H9 (cell line): ENCODE results near the gene CAMTA1. TPM values are rescaled to one million over a fixed set of nuclear protein-coding genes. Genes with fewer than 3 reads are reported as not detected.

Experiments
- DNase-seq: peaks from one replicate; pipeline ENCODE4 v3.0.0-alpha.2; 2017
- H2AFZ ChIP-seq: one replicate; pipeline ENCODE4 v1.6.1; 2013; ENCODE audit warnings: mild to moderate bottlenecking, low read length, control low read depth, moderate library complexity
- H2AK5ac ChIP-seq: 2 replicates; pipeline ENCODE4 v1.6.1; 2013; ENCODE audit warnings: low read length, control low read depth, mixed read lengths; ENCODE audit not compliant: insufficient read length
- H2BK120ac ChIP-seq: one replicate; pipeline ENCODE4 v1.6.1; 2013; ENCODE audit warnings: low read depth, mild to moderate bottlenecking, low read length, control low read depth, inconsistent platforms; ENCODE audit not compliant: poor library complexity, severe bottlenecking
- H2BK12ac ChIP-seq: 2 replicates; pipeline ENCODE4 v1.6.1; 2013; ENCODE audit warnings: low read length, control low read depth, mixed read lengths, low read depth; ENCODE audit not compliant: insufficient read length
- H2BK15ac ChIP-seq: 2 replicates; pipeline ENCODE4 v1.6.1; 2013; ENCODE audit warnings: low read depth, low read length, control low read depth
- H2BK20ac ChIP-seq: one replicate; pipeline ENCODE4 v1.6.1; 2013; ENCODE audit warnings: low read depth, mild to moderate bottlenecking, low read length, control low read depth, inconsistent platforms; ENCODE audit not compliant: poor library complexity, severe bottlenecking
- H2BK5ac ChIP-seq: 2 replicates; pipeline ENCODE4 v1.6.1; 2013; ENCODE audit warnings: low read length, control low read depth, mixed read lengths; ENCODE audit not compliant: insufficient read length
- H3K14ac ChIP-seq: 2 replicates; pipeline ENCODE4 v1.6.1; 2013; ENCODE audit warnings: low read length, control low read depth; ENCODE audit not compliant: insufficient read depth
- H3K18ac ChIP-seq: 2 replicates; pipeline ENCODE4 v1.6.1; 2013; ENCODE audit warnings: low read depth, mild to moderate bottlenecking, mixed read lengths, low read length, control low read depth; ENCODE audit not compliant: insufficient read length
- H3K23ac ChIP-seq: 2 replicates; pipeline ENCODE4 v1.6.1; 2013; ENCODE audit warnings: low read length, control low read depth, mixed read lengths, low read depth; ENCODE audit not compliant: insufficient read length
- H3K23me2 ChIP-seq: 2 replicates; pipeline ENCODE4 v1.6.1; 2013; ENCODE audit warnings: low read depth, mild to moderate bottlenecking, mixed read lengths, low read length, control low read depth; ENCODE audit not compliant: insufficient read length, poor library complexity, severe bottlenecking
- H3K27ac ChIP-seq: 2 replicates; pipeline ENCODE4 v1.5.1; 2013; ENCODE audit warnings: low read length, control low read depth, mixed read lengths, low read depth; ENCODE audit not compliant: insufficient read length
- H3K27me3 ChIP-seq: 2 replicates; pipeline ENCODE4 v1.6.1; 2013; ENCODE audit warnings: low read length, control low read depth, inconsistent platforms; ENCODE audit not compliant: insufficient read depth
- H3K4ac ChIP-seq: 2 replicates; pipeline ENCODE4 v1.6.1; 2013; ENCODE audit warnings: low read depth, mild to moderate bottlenecking, control low read depth, inconsistent platforms, low read length, moderate library complexity
- H3K4me1 ChIP-seq: 2 replicates; pipeline ENCODE4 v1.6.1; 2013; ENCODE audit warnings: low read length, control low read depth, inconsistent platforms; ENCODE audit not compliant: insufficient read depth
- H3K4me2 ChIP-seq: 2 replicates; pipeline ENCODE4 v1.6.1; 2013; ENCODE audit warnings: low read length, control low read depth, mixed read lengths; ENCODE audit not compliant: insufficient read length, insufficient read depth
- H3K56ac ChIP-seq: 2 replicates; pipeline ENCODE4 v1.6.1; 2013; ENCODE audit warnings: low read depth, mild to moderate bottlenecking, mixed read lengths, low read length, control low read depth; ENCODE audit not compliant: insufficient read length
- H3K79me1 ChIP-seq: 2 replicates; pipeline ENCODE4 v1.6.1; 2013; ENCODE audit warnings: low read depth, mild to moderate bottlenecking, moderate library complexity, low read length, control low read depth, inconsistent platforms; ENCODE audit not compliant: insufficient read depth, poor library complexity, severe bottlenecking
- H3K79me2 ChIP-seq: 2 replicates; pipeline ENCODE4 v1.6.1; 2013; ENCODE audit warnings: low read length, control low read depth, inconsistent platforms; ENCODE audit not compliant: insufficient read depth
- H3K9ac ChIP-seq: 2 replicates; pipeline ENCODE4 v1.6.1; 2013; ENCODE audit warnings: low read length, control low read depth, mixed read lengths; ENCODE audit not compliant: insufficient read length; ENCODE audit errors: extremely low read depth
- H3K9me3 ChIP-seq: one replicate; pipeline ENCODE4 v1.6.1; 2013; ENCODE audit warnings: low read depth, low read length, inconsistent platforms; ENCODE audit not compliant: control insufficient read depth
- H3T11ph ChIP-seq: one replicate; pipeline ENCODE4 v1.6.1; 2013; ENCODE audit warnings: mild to moderate bottlenecking, low read length, control low read depth, inconsistent platforms
- H4K20me1 ChIP-seq: one replicate; pipeline ENCODE4 v1.6.1; 2013; ENCODE audit not compliant: control insufficient read depth, insufficient read length, insufficient read depth
- H4K5ac ChIP-seq: 2 replicates; pipeline ENCODE4 v1.6.1; 2013; ENCODE audit warnings: low read depth, mild to moderate bottlenecking, mixed read lengths, low read length, control low read depth; ENCODE audit not compliant: insufficient read length
- H4K8ac ChIP-seq: replicated peaks from 2 replicates; pipeline ENCODE4 v1.6.1; 2013; ENCODE audit warnings: low read length, control low read depth, mixed read lengths, low read depth; ENCODE audit not compliant: insufficient read length
- H4K91ac ChIP-seq: 2 replicates; pipeline ENCODE4 v1.6.1; 2013; ENCODE audit warnings: low read depth, mild to moderate bottlenecking, moderate library complexity, mixed read lengths, low read length, control low read depth; ENCODE audit not compliant: insufficient read length
- H3K27ac Mint-ChIP-seq, 3 experiments: 2 replicates in 2 of 3; 3 replicates in 1 of 3; pipeline ENCODE4 v1.8.0; 2020 to 2021; ENCODE audit warnings: mixed read lengths in 3 of 3, mild to moderate bottlenecking in 1 of 3, moderate library complexity in 1 of 3
- H3K27me3 Mint-ChIP-seq: 2 replicates; pipeline ENCODE4 v1.8.0; 2021; ENCODE audit warnings: low read depth, mild to moderate bottlenecking, moderate library complexity, mixed read lengths
- H3K36me3 Mint-ChIP-seq, 3 experiments: 2 replicates in 2 of 3; 3 replicates in 1 of 3; pipeline ENCODE4 v1.8.0; 2020 to 2021; ENCODE audit warnings: low read depth in 3 of 3, mixed read lengths in 3 of 3; ENCODE audit not compliant: insufficient read depth in 1 of 3
- H3K4me1 Mint-ChIP-seq, 2 experiments: 2 replicates each; pipeline ENCODE4 v1.8.0; 2020; ENCODE audit warnings: mixed read lengths in 2 of 2
- H3K4me3 Mint-ChIP-seq, 2 experiments: 2 replicates in 1 of 2; 3 replicates in 1 of 2; pipeline ENCODE4 v1.8.0; 2020 to 2021; ENCODE audit warnings: mild to moderate bottlenecking in 2 of 2, mixed read lengths in 2 of 2, moderate library complexity in 1 of 2
- H3K9me3 Mint-ChIP-seq, 2 experiments: 2 replicates in 1 of 2; 3 replicates in 1 of 2; pipeline ENCODE4 v1.8.0; 2020; ENCODE audit warnings: mild to moderate bottlenecking in 2 of 2, mixed read lengths in 2 of 2, moderate library complexity in 1 of 2
- CTCF ChIP-seq: fragments of 200-600 bp; sonication (generic); conservative IDR thresholded peaks from 3 replicates; pipeline ENCODE4 v1.8.0; 2021; ENCODE audit warnings: antibody characterized with exemption, mild to moderate bottlenecking
- WGBS: extraction: QIAGEN DNeasy Blood & Tissue Kit; methylation state at CpG from one replicate; pipeline ENCODE4 v1.1.7; 2013; ENCODE audit warnings: missing lambda C conversion rate, low lambda C conversion rate, mixed read lengths; ENCODE audit not compliant: insufficient read length; ENCODE audit errors: extremely low coverage; 5-methylcytosine and 5-hydroxymethylcytosine counted together
- total RNA-seq: library from RNA; stranded (reverse); gene quantifications from 2 replicates; pipeline ENCODE4 v1.2.1, GENCODE V29; 2021

The CAMTA1 gene
- total RNA-seq, 1 experiment from 2014 or later, result 115 TPM

GRCh38 chr1:7507285-7508019 lies 722.2 kb downstream of the CAMTA1 start:
- H3K4ac ChIP-seq, result no peak overlapping the region
- no peaks in the 10 kb centered on the region for H4K20me1 ChIP-seq
- no peak overlapping the region for H4K91ac ChIP-seq
- no CpG with 5 or more reads among the region's 21 CpGs for WGBS
- no peaks in the 10 kb centered on the region for H3K23me2 ChIP-seq
- no peak overlapping the region for H3K14ac ChIP-seq
- H3K79me1 ChIP-seq, result no peaks in the 10 kb centered on the region
- H3K27me3 ChIP-seq, result no peaks in the 10 kb centered on the region
- no peak overlapping the region for H2AFZ ChIP-seq
- no peak overlapping the region for H2BK20ac ChIP-seq
- H4K5ac ChIP-seq, result no peak overlapping the region
- H3K9me3 ChIP-seq, result no peaks in the 10 kb centered on the region
- H3K9ac ChIP-seq, result no peak overlapping the region
- H3K4me1 ChIP-seq, result no peaks in the 10 kb centered on the region
- no peak overlapping the region for H2AK5ac ChIP-seq
- Mint-ChIP-seq H3K36me3 (no peaks in the 10 kb centered on the region), H3K4me3 (no peak overlapping the region), H3K27me3 (peaks cover 2% of the 10 kb centered on the region; the same call in 1 of the 2 replicates), H3K9me3 (no peaks in the 10 kb centered on the region), H3K4me1 (peaks cover 8 to 9% of the 10 kb centered on the region in 2 experiments), H3K27ac (no peak overlapping the region)
- no peak overlapping the region for H2BK120ac ChIP-seq
- H3K23ac ChIP-seq, result no peak overlapping the region
- no peak overlapping the region for H3T11ph ChIP-seq
- no peak for DNase-seq
- no peak overlapping the region for H2BK12ac ChIP-seq
- no peak overlapping the region for H3K18ac ChIP-seq
- H2BK5ac ChIP-seq, result no peak overlapping the region
- H4K8ac ChIP-seq, result no peak overlapping the region
- no peak overlapping the region for H3K56ac ChIP-seq
- no peak overlapping the region for H3K4me2 ChIP-seq
- no peak overlapping the region for H3K27ac ChIP-seq
- H3K79me2 ChIP-seq, result no peaks in the 10 kb centered on the region
- TF ChIP-seq CTCF, result no peak
- H2BK15ac ChIP-seq, result no peak overlapping the region
